HT-29 (cell line): Measurements from ENCODE around the gene PLA2G10. TPM values are rescaled to one million over a fixed set of nuclear protein-coding genes. Genes with fewer than 3 reads are reported as not detected.
"Not testable (repeated sequence)": the region's sequence is repeated elsewhere in the genome, so short reads cannot be mapped to it uniquely, and the experiment has no call there.

Source experiments
- DNase-seq: peaks from one replicate; pipeline ENCODE4 v3.0.0-alpha.2; 2015; ENCODE audit warnings: low spot score
- total RNA-seq: library from RNA; depleted of rRNA; stranded (reverse); fragments of >200 nt; shearing (Covaris generic); gene quantifications from 2 replicates; pipeline ENCODE4 v1.2.3, GENCODE V29; 2014

The PLA2G10 gene
- total RNA-seq, 1 experiment from 2014 or later, result 0.33 TPM

DNA sequence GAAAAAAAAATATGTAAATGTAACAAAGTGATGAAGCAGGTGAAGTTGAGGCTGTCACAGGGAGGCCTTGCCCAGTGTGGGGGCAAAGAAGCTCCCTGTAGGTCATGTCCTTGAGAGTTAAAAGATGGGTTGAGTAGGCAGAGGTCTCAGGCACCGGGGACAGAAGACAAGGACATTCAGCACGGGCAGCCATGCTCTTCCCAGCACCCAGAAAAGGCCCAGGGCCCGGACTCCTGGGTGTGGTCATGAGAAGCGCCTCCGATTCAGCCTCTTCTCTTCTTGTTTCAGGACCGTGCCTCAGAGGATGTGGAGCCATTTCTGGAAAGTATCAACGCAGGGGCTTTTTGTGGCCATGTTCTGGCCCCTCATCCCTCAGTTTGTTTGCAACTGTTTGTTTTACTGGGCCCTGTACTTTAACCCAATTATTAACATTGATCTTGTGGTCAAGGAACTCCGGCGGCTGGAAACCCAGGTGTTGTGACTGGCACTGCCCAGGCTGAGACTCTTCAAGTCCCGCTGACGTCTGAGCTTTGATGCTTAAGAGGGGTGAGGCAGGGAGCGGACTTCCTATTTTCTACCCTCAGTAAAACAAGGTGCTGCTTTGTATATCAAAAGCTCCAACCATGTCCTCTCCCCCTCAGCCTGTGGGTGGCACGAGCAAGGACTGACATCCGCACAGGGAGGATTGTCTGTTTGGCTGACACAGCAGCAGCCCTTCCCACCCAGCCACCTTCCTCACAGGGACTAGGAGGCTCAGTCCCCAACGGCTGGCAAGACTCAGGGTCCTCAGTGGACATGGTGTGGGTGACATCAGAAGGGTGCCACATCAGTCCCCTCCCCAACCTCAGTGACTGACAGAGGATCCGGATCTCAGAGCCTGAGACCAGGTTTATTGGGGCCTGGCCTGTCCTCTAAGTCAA, 26.5 kb downstream of the PLA2G10 start:
- no peak for DNase-seq

DNA sequence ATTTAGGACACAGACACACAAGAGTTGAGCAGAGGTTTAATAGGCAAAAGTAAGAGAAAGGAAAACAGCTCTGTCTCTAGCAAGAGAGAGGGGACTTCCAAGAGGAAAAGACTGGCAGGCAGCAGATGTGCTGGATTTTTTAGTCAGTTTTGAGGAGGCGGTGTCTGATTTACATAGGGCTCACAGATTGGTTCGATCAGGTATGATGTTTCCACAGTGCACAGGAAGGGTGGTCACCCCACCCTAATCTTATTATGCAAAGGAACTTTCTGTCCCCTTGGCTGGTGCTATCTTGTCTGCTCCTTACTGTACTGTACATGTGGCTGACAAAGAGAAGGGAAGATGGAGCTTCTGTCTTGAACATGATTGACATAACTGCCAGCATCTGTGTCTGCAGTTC, 36.0 kb downstream of the PLA2G10 start:
- DNase-seq, result no peak

DNA sequence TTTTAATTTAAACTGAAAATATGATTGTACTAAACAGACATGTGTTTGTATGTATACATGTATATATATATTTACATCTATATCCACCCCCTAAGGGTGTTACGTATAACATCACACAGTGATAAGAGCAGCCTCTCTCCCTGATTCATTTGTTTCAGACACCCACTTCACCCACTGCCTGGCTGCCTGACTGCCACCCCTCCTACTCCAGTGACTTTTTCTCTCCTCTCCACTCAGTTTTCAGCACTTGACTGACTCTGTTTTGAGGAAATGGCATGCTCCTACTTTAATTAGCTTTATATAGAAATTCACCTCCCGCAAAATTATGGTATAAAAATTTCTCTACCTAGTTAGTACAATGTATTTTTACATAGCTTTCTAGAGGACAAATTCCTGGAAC, 41.4 kb downstream of the PLA2G10 start:
- no peak for DNase-seq

DNA sequence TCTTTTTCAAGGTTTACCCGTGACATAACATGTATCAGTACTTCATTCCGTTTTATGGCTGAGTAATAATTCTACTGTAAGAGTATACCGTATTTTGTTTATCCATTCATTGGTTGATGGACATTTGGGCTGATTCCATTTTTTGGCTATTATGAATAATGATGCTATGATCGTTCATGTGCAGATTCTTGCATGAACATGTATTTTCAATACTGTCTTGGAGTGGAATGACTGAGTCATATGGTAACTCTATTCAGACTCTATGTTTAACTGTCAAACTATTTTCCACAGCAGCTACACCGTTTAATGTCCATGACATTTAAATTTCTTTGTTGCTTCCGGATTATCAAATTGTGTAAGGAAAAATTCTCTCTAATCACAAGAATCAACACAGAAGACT, 43.5 kb downstream of the PLA2G10 start:
- DNase-seq, result no peak

DNA sequence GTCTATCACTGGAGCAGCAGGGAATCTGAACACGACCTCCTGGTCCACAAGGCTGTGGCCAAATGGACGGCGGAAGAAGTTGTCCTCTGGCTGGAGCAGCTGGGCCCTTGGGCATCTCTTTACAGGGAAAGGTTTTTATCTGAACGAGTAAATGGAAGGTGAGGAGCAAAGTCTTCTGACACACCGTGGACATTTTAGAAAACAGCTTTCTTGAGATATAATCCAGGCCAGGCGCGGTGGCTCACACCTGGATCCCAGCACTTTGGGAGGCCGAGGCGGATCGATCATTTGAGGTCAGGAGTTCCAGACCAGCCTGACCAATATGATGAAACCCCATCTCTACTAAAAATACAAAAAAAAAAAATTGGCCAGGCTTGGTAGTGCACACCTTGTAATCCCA, 44.3 kb downstream of the PLA2G10 start:
- DNase-seq, result no peak

DNA sequence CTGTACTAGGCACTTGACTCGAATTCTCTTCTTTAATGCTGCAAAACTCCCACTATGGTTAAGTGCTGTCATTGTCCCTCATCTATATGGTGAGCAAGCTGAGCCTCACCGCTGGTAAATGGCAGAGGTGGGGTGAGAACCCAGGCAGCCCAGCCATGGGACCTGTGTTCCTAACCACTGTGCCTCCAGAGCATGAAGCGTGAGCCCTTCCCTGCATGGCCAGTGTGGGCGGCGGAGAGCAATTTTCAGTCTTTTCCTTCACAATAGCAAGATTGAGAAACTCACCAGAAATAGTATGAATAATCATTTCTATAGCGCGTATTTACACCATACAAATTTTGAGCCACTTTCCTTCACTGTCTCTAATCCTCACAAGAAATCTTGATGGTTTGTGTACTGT, 52.2 kb downstream of the PLA2G10 start:
- no peak for DNase-seq

DNA sequence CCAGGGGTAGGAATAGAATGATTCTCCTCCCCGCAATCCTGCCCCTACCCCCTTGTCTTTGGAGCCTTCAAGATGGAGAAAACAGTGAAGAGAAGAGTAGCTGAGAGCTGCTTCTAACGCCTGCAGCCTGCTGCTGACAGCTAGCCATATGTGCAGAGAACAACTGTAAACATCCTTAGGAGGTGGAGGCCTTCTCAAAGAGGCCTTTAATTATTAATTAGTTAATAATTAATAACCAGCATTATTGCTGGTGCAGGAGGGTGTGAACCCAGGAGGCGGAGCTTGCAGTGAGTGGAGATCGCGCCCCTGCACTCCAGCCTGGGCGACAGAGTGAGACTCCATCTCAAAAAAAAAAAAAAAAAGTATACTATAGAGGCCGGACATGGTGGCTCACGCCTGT, 52.9 kb downstream of the PLA2G10 start:
- no peak for DNase-seq

DNA sequence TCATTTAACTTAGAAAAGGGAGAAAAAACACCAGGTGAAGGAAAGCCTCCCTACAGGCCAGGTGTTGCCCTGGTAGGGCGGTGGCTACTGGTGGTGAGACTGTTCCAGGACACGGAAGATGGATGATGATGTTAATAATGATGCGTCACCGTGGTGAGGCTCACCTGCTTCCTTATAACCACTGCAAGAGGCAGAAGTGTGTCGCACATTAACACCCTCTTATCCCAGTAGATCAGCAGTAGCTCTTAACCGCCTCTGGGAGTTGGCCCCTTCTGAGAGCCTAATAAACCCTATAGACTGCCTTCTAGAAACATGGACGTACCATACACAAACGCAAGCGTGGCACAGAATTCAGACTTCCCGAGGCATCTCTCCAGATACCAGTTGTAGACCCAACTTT, 53.6 kb downstream of the PLA2G10 start:
- peak; percentile 15 for DNase-seq

DNA sequence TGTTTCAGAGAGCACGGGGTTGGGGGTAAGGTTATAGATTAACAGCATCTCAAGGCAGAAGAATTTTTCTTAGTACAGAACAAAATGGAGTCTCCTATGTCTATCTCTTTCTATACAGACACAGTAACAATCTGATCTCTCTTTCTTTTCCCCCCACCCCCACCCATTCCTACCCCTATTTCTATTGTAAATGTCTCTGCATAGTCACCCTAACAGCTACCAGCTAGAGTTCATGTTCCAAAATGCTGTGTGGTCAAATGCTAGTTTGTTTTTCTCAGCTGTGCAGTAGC, 57.2 kb downstream of the PLA2G10 start:
- DNase-seq, result not testable (repeated sequence)

DNA sequence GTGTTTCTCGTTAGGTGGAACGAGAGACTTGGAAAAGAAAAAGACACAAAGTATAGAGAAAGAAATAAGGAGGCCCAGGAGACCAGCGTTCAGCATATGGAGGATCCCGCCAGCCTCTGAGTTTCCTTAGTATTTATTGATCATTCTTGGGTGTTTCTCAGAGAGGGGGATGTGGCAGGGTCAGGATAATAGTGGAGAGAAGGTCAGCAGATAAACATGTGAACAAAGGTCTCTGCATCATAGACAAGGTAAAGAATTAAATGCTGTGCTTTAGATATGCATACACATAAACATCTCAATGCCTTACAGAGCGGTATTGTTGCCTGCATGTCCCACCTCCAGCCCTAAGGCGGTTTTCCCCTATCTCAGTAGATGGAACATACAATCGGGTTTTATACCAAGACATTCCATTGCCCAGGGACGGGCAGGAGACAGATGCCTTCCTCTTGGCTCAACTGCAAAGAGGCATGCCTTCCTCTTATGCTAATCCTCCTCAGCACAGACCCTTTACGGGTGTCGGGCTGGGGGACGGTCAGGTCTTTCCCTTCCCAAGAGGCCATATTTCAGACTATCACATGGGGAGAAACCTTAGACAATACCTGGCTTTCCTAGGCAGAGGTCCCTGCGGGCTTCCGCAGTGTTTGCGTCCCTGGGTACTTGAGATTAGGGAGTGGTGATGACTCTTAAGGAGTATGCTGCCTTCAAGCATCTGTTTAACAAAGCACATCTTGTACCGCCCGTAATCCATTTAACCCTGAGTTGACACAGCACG, 57.7 kb downstream of the PLA2G10 start:
- DNase-seq, result not testable (repeated sequence)

DNA sequence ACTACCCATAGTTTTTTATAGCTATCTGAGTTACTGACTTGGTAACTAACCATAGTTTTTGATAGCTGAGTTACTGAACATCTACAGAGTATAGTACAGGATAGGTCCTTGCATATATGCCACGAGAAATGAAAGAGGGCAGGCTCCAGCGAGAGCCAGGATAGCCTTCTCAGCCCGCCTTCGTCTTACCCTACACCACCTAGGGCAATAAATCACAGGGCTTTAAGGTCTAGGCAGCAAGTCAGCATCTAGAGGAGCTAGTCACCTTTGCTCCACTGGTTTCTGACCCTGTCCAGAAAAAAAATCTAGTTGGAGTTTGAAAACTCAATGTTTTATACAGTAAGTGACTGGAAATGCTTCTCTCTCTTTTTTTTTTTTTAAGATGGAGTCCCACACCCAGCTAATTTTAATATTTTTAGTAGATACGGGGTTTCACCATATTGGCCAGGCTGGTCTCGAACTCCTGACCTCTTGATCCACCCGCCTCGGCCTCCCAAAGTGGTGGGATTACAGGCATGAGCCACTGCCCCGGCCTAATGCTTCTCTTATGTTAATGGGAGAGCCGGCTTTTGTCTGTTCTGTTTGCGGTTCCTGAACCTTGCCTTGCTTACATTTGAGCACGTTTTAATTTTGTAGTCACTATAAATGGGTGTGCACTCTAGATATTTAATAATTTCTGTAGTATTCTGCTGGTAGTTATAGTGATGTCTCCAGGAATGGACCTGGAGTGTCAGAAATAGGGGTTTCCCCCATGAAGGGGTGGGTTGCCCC, 58.5 kb downstream of the PLA2G10 start:
- no peak for DNase-seq

DNA sequence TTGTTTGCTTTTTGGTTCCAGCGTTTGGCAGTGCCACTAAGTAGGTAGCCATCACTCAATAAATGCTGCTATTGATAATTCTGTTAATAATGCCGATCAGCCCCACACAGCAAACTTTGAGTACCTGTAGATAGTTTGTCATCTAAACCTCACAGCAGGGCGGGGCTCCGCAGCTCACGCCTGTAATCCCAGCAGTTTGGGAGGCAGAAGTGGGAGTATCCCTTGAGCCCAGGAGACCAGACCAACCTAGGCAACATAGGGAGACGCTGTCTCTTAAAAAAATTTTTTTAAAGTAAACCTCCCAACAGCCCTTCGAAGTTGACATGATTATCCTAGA, 59.8 kb downstream of the PLA2G10 start:
- DNase-seq, result no peak

DNA sequence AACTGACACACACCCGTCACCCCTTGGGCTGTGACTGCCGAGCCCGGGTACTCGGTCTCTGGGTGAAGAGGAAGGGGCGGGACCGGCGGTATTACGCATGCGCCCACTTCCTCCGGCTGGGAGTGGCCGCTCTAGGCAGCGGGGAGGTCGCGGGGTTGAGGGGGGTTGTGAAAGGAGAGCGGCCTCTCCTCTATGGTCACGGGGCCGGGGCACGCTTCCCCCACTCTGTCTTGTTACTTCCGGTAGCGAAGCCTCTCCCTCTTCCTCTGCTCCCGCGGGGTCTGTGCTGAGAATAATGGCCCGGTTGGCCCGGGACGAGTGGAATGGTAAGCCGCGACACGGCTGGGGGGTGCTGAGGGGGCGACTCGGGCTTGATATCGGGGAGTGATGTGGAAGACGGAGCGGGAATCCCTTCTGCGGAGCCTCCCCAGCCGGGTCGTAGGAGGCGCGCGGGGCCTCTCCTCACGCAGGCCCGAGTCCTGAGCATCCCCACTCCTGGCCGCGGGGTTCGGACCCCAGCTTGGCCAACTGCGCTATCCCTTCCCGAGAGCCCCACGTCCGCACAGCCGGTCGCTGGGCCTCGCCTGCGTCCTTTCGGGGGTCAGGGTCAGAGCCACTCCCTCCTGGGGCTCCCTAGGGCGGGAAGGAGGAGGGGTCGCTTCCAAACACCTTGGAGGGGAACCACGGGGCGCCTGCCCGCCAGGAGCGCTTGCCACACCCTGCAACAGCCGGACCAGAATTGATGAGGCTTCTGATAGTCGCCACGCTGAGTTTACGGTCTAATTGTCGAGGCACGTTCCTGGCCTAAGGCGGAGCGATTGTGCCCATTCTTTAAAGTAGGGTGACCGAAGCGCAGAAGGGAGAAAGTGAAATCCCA, 61.2 kb downstream of the PLA2G10 start, which contains the start of gene BFAR:
BFAR (plus strand) TSS at position 259 of the 877 bp plus-strand sequence. CDS start 11,396 bp downstream, outside the sequence.
- peak; percentile 97 for DNase-seq

DNA sequence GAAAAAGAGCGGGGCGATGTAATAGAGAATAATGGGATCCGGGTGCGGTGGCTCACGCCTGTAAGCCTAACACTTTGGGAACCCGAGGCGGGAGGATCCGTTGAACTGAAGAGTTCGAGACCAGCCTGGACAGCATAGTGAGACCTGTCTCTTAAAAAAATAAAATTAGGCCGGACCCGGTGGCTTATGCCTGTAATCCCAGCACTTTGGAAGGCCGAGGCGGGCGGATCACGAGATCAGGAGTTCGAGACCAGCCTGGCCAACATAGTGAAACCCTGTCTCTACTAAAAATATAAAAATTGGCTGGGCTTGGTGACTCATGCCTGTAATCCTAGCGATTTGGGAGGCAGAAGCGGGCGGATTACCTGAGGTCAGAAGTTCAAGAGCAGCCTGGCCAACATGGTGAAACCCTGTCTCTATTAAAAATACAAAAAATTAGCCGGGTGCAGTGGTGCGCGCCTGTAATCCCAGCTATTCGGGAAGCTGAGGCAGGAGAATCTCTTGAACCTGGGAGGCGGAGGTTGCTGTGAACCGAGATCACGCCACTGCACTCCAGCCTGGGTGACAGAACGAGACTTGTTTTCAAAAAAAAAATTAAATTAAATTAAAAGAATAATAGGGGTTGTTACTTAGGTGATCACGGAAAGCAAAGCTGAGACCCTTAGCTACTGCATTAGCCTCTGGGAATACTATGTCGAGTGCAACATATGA, 63.3 kb downstream of the PLA2G10 start:
- not testable (repeated sequence) for DNase-seq

DNA sequence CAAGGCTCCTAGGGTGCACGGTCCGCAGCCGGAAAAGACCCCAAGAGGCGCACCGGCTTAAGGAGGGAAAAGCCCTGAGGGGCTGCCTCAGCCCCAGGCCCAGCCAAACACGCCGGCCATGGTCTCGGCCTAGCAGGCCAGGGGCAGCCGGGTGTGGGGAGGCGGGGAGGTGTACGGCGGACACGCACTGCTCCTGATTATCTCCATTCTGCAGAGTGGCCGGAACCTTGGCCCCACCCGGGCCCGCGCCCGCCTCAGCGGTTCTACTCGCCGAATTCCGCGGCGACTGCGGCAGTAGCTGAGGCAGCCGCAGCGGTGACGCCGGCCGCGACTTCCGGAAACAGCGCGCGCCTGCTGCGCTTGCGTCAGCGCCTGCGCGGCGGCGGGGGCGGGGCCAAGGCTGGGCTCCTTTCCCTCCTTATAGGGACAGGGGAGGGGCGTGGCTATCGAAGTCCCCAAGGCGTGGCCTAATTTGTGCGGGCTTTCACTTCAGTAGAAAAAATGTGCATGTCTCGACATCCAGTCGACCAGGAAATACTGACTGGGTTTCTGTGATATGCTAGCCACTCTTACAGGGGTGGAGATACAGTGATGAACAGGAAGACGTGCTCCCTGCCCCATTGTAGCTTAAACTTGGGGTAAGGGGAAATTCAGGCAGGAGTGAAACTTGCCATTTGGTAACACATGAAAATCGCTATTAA, 64.0 kb downstream of the PLA2G10 start, which contains the start of gene PARN:
PARN (minus strand) TSS at position 342 of the 701 bp plus-strand sequence; CDS start at position 207, 135 bp downstream.
- DNase-seq, result peak; percentile 95

DNA sequence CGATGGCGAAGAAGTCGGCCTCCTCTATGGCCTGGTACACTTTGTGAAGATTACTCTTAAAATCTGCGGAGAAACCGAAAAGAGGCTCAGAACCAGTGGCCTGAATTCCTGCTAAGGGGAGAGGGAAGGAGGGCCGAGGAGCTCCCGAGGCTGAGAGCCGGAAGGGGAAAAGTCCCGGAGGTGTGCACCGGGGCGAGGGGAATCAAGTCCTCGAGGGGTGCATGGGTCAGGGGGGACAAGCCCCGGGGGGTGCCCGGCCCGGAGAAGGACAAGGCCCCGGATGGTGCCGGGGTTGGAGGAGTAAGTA, 64.5 kb downstream of the PLA2G10 start:
- DNase-seq, result peak; percentile 16

DNA sequence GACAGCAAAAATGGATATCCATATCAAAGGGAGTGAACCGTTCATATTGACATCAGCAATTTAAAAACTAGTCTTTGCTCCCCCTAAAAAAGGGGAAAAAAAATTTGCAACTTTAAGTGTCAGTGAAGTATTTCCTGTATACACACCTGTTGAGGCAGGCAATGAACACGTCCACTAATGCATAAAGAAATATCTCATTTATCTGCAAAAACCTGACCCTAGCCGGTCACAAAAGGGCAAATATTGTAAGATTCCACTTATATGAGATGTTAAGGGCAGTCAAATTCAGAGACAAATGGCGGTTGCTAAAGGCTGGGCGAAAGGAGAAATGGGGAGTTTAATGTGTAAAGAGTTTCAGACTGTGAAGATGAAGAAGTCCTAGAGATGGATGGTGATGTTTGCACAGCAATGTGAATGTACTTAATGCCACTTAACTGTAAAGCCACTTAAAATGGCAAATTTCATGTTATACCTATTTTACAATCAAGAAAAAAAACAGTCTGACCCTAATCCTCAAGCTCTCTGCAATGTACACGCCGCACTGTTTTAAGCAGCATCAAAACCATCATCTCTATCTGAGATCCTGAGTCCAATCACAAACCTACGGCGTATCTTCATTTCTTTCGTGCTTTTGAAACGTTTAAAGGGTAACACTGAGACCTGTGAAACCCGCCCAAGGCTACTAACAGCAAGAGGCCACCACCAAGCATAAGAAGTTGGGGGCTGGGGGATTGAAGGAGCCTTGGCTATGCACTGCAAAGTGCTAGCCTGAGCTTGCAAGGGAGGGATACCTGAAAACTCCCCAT, 65.1 kb downstream of the PLA2G10 start:
- DNase-seq, result peak; percentile 21

DNA sequence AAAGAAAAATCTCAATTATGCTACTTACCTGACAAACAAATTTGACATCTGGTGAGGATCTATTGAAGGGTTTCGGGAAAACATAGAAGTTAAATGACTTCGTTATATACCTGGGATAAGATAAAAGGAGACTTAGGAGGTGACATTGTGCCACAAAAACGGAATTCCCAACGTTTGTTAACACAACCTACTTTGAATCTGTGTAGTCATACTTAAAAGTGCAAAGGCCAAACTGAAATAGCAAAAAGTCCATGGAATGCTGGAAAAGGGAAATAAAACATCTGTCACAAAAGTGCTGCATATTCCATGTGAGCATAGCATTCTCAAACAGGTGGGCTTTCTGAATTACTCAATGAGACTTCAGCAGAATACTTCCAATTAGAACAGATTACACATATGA, 67.0 kb downstream of the PLA2G10 start:
- no peak for DNase-seq
